T-helper 17 cell (primary cell): ENCODE results near the gene OLAH. TPM values are rescaled to one million over a fixed set of nuclear protein-coding genes. Genes with fewer than 3 reads are reported as not detected.

Experiments used
- ATAC-seq: fragments of 150-1000 bp; cut with Tn5 transposase; 2 replicates; pipeline ENCODE4 v1.10.0; 2021; ENCODE audit warnings: mild to moderate bottlenecking, moderate library complexity
- DNase-seq, 3 donors: peaks; one replicate each; pipeline versions ENCODE4 v3.0.0 to v3.0.0-alpha.2; 2020 to 2021
- H3K9me3 ChIP-seq: one replicate; pipeline ENCODE4 v1.7.0; 2013; ENCODE audit warnings: low read length, mild to moderate bottlenecking; ENCODE audit not compliant: control insufficient read depth, poor library complexity, severe bottlenecking
- H3K27ac Mint-ChIP-seq: one replicate; pipeline ENCODE4 v1.8.0; 2022; ENCODE audit warnings: mild to moderate bottlenecking, moderate library complexity, mixed read lengths
- H3K27me3 Mint-ChIP-seq: one replicate; pipeline ENCODE4 v1.8.0; 2022; ENCODE audit warnings: mixed read lengths
- H3K36me3 Mint-ChIP-seq: one replicate; pipeline ENCODE4 v1.8.0; 2022; ENCODE audit warnings: low read depth, mixed read lengths
- H3K4me1 Mint-ChIP-seq: one replicate; pipeline ENCODE4 v1.8.0; 2022; ENCODE audit warnings: mild to moderate bottlenecking, mixed read lengths
- H3K4me3 Mint-ChIP-seq: one replicate; pipeline ENCODE4 v1.8.0; 2022; ENCODE audit warnings: mild to moderate bottlenecking, moderate library complexity, mixed read lengths
- total RNA-seq, 4 donors: library from RNA in 2 of 4; stranded (reverse) in 2 of 4; gene quantifications; one replicate each; pipeline ENCODE4 v1.2.3 and lab custom pipeline; 2022 to 2026

The OLAH gene
- total RNA-seq, 2 donors from 2014 or later, result 3.8 TPM; not detected in 1

DNA sequence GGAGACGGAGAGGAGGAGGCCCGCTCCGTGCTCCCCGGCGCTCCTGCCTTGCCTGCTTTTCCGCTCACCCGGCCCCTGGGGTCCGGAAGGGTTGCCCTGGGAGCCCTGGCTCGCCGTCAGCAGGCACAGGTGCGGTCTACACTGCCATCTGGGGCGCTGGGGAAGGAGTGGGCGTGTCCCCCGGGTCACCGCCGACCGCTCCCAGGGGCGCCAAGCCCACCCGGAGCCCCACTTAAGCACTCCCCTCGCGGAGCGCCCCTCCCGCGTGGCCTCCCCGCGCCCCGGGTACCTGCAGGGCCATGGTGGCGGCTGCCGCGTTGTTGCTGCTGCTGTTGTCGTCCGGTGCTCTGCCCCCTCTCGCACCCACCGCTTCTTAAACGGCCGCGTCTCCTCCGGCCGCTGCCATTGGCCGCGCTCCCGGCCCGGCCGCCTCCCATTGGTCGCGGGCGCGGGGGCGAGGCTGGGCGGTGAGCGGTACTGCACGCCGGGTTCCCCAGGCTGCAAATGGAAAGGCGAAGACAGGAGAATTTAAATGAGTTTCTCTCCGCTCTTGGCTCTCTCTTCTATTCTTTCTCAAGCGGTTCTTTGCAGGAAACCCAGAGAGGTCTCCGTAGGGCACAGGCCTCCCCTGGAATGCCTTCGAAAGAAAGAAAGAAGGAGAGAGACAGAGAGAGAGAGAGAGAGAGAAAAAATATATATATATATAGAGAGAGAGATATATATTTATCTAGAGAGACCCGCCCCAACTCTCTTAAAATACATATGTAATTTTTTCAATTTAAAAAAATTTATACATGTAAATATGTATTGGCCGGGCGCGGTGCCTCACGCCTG lies 44.9 kb downstream of the OLAH start, which contains the start of gene ACBD7:
TSS of gene ACBD7 (minus strand) at position 349 of the 834 bp plus-strand sequence. CDS start at position 301, 48 bp downstream.
- DNase-seq, result peak; percentile 73 to 76 (median 74)
- ATAC-seq, result peak; percentile 95
- H3K4me3 Mint-ChIP-seq, result peak within 1 kb of the TSS; percentile 81
- H3K4me1 Mint-ChIP-seq, result peaks cover 8% of the 10 kb centered on the region
- no peaks in the 10 kb centered on the region for H3K36me3 Mint-ChIP-seq
- no peak within 1 kb of the TSS for H3K27ac Mint-ChIP-seq
- H3K9me3 ChIP-seq, result no peaks in the 10 kb centered on the region
- no peaks in the 10 kb centered on the region for H3K27me3 Mint-ChIP-seq

DNA sequence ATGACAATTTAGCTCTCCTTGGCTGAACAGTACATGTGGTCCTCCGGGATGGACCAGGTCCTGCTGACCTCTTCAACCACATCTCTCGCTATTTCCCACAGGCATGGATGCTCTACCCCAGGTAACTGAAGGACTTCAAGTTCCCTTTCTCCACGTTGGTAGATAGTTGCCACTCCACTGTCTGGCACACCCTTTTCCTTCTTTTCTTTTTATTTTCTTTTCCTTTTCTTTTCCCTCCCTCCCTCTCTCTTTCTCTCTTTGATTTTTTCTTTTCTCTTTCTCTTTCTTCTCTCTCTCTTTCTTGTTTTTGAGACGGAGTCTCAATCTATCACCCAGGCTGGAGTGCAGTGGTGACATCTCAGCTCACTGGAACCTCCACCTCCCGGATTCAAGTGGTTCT lies 47.7 kb downstream of the OLAH start:
- ATAC-seq, result no peak
- Mint-ChIP-seq H3K4me1 (peaks cover 5% of the 10 kb centered on the region), H3K4me3 (no peak overlapping the region), H3K27me3 (no peaks in the 10 kb centered on the region), H3K36me3 (no peaks in the 10 kb centered on the region), H3K27ac (no peak overlapping the region)
- DNase-seq, result no peak
- no peaks in the 10 kb centered on the region for H3K9me3 ChIP-seq

DNA sequence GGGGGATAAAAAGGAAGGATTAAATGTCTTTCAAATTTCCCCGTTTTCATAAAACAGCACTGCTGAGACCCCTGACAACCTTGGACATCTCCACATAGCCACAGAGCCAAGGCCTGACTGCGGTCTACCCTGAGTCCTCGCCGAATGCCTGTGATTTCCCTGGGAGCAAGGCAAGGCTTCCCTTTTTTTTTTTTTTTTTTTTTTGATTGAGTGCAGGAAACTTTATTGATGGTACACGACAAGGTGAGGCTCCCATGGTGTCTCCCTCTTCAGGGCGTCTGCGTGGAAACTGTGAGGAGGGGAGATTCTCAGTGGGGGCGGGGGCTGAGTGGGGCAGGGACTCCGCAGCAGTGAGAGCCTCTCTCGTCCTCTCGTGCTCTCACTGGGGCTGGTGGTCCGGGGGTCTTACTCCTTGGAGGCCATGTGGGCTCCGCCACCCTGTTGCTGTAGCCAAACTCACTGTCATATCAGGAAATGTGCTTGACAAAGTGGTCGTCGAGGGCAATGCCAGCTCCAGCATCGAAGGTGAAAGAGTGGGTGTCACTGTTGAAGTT lies 49.2 kb downstream of the OLAH start:
- peaks cover 13% of the 10 kb centered on the region for H3K4me1 Mint-ChIP-seq
- H3K9me3 ChIP-seq, result no peaks in the 10 kb centered on the region
- peak overlapping the region; percentile 27 for H3K27ac Mint-ChIP-seq
- ATAC-seq (no peak), DNase-seq (no peak)
- no peaks in the 10 kb centered on the region for H3K27me3 Mint-ChIP-seq
- no peak overlapping the region for H3K4me3 Mint-ChIP-seq
- H3K36me3 Mint-ChIP-seq, result peaks cover 2% of the 10 kb centered on the region

DNA sequence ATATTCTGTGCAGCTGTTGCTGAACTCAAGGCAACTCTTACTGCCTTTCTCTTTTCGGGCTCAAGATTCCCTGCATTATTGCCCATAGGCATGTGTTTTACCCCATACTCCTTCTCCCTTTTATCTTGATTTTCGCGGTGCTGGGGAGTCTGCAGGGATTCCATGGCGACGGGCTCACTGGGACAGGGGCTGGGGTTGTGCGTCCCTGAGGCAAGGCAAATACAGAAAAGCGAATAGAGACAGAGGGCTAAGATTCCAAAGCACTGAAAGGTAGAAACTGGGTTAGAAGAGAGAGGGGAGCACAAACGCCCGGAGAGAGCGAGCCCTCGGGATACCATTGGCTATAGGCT lies 52.9 kb downstream of the OLAH start:
- Mint-ChIP-seq H3K27me3 (no peaks in the 10 kb centered on the region), H3K36me3 (peaks cover 3% of the 10 kb centered on the region), H3K4me3 (peak overlapping the region; percentile 98)

DNA sequence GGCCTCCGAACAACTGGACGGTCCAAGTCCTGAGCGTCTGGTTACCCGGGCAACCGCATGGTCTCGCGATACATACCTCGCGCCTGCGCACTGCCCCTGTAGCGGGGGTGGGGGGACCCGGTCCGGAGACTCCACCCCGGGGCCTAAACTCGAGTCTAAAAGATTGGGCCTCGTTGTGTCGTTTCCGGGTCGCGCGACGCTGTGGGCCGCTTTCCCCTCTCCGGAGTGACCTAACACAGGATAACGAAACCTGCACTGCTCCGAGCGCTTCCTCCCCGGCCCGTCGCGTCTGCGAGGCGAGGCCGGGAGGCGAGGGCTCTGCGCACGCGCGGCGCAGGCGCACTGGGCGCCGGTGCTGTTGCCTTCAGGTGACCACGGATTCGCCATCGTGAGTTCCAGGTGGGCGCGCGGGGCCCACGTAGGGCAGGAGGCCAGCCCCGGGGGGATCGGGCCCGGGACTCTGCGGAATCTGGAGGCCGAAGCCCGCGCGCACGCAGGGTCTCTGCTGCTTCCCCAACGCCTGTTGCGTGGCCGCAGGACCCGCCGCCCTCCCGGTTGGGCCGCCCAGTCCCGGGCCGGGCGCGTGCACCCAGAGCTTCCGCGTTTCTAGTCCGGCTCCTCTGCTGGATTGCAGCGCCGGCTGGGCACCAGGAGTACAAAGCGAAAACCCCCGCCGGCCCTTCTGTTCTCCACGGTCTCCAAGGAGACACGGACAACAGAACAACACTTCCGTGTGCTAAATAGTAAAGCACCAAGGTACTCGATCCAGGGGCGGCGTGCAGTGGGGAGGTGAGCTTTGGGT lies 53.5 kb downstream of the OLAH start, which contains the start of gene RPP38:
TSS of gene RPP38 (plus strand) at position 345 of the 802 bp plus-strand sequence. CDS start 5,960 bp downstream, outside the sequence.
- Mint-ChIP-seq H3K36me3 (peaks cover 3% of the 10 kb centered on the region), H3K4me3 (peak within 1 kb of the TSS; percentile 98), H3K27me3 (no peaks in the 10 kb centered on the region), H3K4me1 (peaks cover 27% of the 10 kb centered on the region), H3K27ac (peak within 1 kb of the TSS; percentile 99)
- H3K9me3 ChIP-seq, result no peaks in the 10 kb centered on the region
- DNase-seq (peak; percentile 89 to 91 (median 90)), ATAC-seq (peak; percentile 79)

More for the DNA sequence above, 52.9 kb downstream of the OLAH start:
- no peak for DNase-seq
- ATAC-seq, result peak; percentile 16
- H3K9me3 ChIP-seq, result no peaks in the 10 kb centered on the region
- Mint-ChIP-seq H3K27ac (peak overlapping the region; percentile 99), H3K4me1 (peaks cover 27% of the 10 kb centered on the region)

DNA sequence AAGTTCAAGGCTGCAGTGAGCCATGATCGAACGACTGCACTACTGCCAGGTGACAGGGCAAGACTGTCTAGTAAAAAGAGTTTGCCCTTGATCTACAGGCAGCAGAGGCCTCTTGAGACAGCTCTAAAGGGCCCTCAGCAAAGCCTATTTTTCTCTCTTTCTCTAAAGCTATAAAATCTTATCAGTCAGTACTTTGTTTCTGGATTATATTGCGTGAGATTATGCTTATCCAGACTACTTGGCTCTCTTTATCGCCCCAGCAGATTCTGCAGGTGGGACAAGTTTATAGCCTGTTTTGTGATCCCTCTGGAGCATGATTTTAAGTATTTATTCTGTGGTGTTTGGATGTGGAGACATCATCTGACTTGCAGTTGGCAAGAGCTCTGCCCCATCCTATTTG lies 56.1 kb downstream of the OLAH start:
- Mint-ChIP-seq H3K27ac (peak overlapping the region; percentile 90), H3K27me3 (no peaks in the 10 kb centered on the region), H3K4me1 (peaks cover 27% of the 10 kb centered on the region), H3K36me3 (peaks cover 6% of the 10 kb centered on the region), H3K4me3 (no peak overlapping the region)
- no peak for DNase-seq
- ATAC-seq, result no peak
- no peaks in the 10 kb centered on the region for H3K9me3 ChIP-seq

DNA sequence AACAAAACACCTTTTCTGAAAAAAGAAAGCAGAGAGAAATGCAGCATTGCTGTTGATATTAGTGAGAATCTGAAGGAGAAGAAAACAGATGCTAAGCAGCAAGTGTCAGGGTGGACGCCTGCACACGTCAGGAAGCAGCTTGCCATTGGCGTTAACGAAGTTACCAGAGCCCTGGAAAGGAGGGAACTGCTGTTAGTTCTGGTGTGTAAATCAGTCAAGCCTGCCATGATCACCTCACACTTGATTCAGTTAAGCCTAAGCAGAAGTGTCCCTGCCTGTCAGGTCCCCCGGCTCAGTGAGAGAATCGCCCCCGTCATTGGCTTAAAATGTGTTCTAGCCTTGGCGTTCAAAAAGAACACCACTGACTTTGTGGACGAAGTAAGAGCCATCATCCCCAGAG lies 59.8 kb downstream of the OLAH start:
- ATAC-seq, result no peak
- DNase-seq, result no peak
- H3K9me3 ChIP-seq, result no peaks in the 10 kb centered on the region
- Mint-ChIP-seq H3K4me1 (peaks cover 20% of the 10 kb centered on the region), H3K27ac (peak overlapping the region; percentile 74), H3K27me3 (no peaks in the 10 kb centered on the region), H3K36me3 (peaks cover 3% of the 10 kb centered on the region), H3K4me3 (no peak overlapping the region)

DNA sequence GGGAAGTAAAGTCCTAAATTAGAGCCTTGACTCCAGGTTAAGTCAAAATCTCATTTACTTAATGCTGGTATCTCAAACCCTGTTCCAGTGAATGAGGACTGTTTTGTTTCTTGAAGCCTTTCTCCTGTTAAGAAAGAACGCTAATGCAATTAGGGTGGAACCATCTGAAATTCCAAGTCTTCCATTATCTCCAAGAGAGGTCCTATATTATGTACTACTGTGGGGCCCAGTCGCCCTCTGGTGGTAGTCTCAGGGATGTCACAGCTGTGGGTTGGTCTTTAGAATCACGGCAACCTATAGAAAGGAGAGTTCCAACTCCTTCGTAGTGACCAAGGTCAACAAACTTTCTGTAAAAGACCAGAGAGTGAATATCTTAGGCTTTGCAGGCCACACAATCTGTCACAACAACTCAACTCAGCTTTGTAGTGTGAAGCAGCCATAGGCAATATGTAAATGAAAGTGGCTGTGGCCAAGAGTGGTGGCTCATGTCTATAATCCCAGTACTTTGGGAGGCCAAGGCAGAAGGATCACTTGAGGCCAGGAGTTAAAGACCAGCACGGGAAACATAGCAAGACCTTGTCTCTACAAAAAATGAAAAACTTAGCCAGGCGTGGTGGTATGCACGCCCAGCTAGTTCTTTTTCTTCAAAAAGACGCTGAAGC lies 62.7 kb downstream of the OLAH start:
- H3K4me1 Mint-ChIP-seq, result peaks cover 6% of the 10 kb centered on the region
- H3K27ac Mint-ChIP-seq, result peak overlapping the region; percentile 71
- H3K9me3 ChIP-seq, result no peaks in the 10 kb centered on the region
- peaks cover 3% of the 10 kb centered on the region for H3K36me3 Mint-ChIP-seq
- DNase-seq, result peak; percentile 42 to 58 (median 48)
- peak; percentile 98 for ATAC-seq
- no peaks in the 10 kb centered on the region for H3K27me3 Mint-ChIP-seq
- no peak overlapping the region for H3K4me3 Mint-ChIP-seq

DNA sequence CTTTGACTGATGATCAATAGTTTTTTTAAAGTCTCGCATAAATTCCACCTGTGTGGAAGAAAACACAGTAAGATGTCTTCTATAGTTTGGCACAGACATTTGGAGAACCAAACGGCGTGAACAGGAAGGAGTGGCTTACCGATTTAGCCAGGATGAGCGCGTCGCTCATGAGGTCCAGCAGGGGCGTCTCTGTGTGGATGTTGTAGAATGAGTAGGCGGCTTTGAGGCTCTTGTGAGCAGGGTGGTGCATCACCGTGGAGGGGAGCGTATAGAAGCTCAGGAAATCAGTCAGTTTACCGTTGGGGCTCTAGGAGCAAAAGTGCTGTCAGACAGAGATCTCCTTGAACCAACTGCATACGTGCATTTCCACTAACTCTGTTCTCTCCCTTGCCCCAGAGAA lies 68.9 kb downstream of the OLAH start:
- ATAC-seq, result no peak
- no peaks in the 10 kb centered on the region for H3K9me3 ChIP-seq
- Mint-ChIP-seq H3K4me1 (peaks cover 8% of the 10 kb centered on the region), H3K27me3 (no peaks in the 10 kb centered on the region), H3K27ac (peak overlapping the region; percentile 37), H3K36me3 (peaks cover 9% of the 10 kb centered on the region), H3K4me3 (no peak overlapping the region)
- DNase-seq, result no peak

DNA sequence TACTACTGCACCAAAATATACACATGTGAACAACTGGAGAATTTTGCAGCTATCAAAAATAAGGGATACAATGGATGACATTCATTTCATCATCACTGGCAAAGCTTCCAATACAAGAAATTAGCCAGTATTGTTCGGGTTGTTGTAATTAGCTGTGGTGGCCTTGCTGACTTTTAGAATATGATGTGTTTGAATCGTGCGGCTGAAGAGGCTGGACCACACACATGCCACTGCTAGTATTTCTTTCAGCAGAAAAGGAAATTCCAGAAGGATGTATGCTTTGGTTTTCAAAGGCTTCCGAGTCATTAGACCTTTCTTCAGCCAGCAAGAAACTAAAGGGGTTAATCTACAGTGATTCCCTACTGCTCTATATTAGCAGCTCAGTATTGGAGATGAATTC lies 70.0 kb downstream of the OLAH start:
- Mint-ChIP-seq H3K4me1 (peaks cover 8% of the 10 kb centered on the region), H3K27me3 (no peaks in the 10 kb centered on the region), H3K27ac (no peak overlapping the region), H3K4me3 (no peak overlapping the region), H3K36me3 (peaks cover 9% of the 10 kb centered on the region)
- H3K9me3 ChIP-seq, result no peaks in the 10 kb centered on the region
- no peak for DNase-seq
- ATAC-seq, result no peak

DNA sequence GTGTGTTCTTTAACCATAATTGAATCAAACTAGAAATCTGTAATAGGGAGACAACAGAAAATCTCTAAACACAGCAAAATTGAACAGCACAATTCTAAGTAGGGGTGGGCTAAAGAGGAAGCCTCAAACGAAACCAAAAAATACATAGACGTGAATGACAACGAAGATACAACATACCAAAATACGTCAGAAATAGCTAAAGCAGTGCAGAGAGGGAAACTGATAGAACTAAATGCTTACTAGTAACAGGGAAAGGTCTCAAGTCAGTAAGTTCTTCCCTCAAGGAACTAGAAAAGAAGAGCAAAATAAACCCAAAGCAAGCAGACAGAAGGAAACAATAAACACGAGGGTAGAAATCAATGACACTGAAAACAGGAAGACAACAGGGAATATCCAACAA lies 72.5 kb downstream of the OLAH start:
- DNase-seq, result no peak
- Mint-ChIP-seq H3K4me1 (peaks cover 8% of the 10 kb centered on the region), H3K36me3 (peaks cover 13% of the 10 kb centered on the region), H3K27ac (no peak overlapping the region), H3K27me3 (no peaks in the 10 kb centered on the region), H3K4me3 (no peak overlapping the region)
- no peaks in the 10 kb centered on the region for H3K9me3 ChIP-seq
- ATAC-seq, result no peak

DNA sequence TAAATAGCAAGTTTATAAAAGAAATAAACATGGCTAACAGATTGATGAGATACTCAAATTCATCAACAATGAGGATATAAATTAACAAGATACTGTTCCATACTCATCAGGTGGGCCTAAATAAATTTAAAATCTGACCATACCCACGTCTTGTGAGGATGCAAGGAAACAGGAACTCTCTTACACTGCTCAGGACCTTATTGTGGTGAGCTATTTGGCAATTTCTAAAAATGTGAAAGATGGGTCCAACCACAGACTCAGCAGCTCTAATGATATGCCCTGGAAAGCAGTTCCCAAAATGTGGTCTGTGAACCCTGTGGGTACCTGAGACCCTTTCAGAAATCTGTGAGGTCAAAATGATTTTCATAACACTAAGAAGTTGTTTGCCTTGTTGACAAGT lies 74.9 kb downstream of the OLAH start:
- Mint-ChIP-seq H3K4me3 (no peak overlapping the region), H3K4me1 (peaks cover 5% of the 10 kb centered on the region), H3K27me3 (no peaks in the 10 kb centered on the region), H3K27ac (no peak overlapping the region), H3K36me3 (peaks cover 7% of the 10 kb centered on the region)
- no peaks in the 10 kb centered on the region for H3K9me3 ChIP-seq
- ATAC-seq, result no peak
- no peak for DNase-seq

DNA sequence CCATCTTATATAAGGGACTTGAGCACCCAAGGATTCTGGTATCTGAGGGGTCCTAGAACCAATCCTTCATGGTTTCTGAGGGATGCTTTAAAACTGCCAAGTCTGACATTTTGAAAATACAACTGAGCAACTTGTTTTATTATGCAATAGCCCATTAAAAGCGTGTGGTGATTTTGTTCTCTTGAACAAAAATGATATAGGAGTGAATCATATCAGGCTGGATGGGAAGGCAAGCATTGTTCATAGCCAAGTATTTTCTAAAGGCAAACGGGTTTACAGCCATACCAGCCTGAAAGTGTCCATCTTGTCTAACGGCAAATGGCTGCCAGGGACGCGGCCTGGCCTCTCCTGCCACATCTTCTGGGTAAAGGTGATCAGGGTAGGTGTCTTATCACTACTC lies 76.8 kb downstream of the OLAH start:
- Mint-ChIP-seq H3K4me3 (no peak overlapping the region), H3K4me1 (peaks cover 12% of the 10 kb centered on the region), H3K36me3 (peaks cover 11% of the 10 kb centered on the region), H3K27me3 (no peaks in the 10 kb centered on the region), H3K27ac (no peak overlapping the region)
- no peak for ATAC-seq
- DNase-seq, result no peak
- H3K9me3 ChIP-seq, result no peaks in the 10 kb centered on the region
